SK-N-SH treated with all-trans-retinoic acid at 6 μM for 48 hours (cell line): ENCODE measurements around the gene BEST4.
"Not testable (repeated sequence)": the region's sequence is repeated elsewhere in the genome, so short reads cannot be mapped to it uniquely, and the experiment has no call there.

ENCODE experiments used
- ATAC-seq: fragments of 200-7000 bp; cut with Tn5 transposase; 3 replicates; pipeline ENCODE4 v1.9.1; 2020; ENCODE audit warnings: mild to moderate bottlenecking, moderate library complexity
- BACH2 ChIP-seq: fragments of 250-450 bp; sonication (Bioruptor Pico); IDR thresholded peaks from 2 replicates; pipeline ENCODE4 v1.9.0; 2021; ENCODE audit warnings: mild to moderate bottlenecking, borderline replicate concordance
- CSDC2 ChIP-seq: fragments of 250-450 bp; sonication (Bioruptor Pico); IDR thresholded peaks from 2 replicates; pipeline ENCODE4 v1.5.0; 2020; ENCODE audit warnings: mild to moderate bottlenecking, moderate library complexity
- ESRRG ChIP-seq: fragments of 250-450 bp; sonication (Bioruptor Pico); IDR thresholded peaks from 2 replicates; pipeline ENCODE4 v1.6.1; 2021; ENCODE audit warnings: mild to moderate bottlenecking
- ISL1 ChIP-seq: fragments of 250-450 bp; sonication (Bioruptor Pico); IDR thresholded peaks from 2 replicates; pipeline ENCODE4 v2.1.2; 2022; ENCODE audit warnings: mild to moderate bottlenecking, moderate library complexity
- OSR1 ChIP-seq: fragments of 250-450 bp; sonication (Bioruptor Pico); IDR thresholded peaks from 2 replicates; pipeline ENCODE4 v1.8.0; 2022; ENCODE audit warnings: moderate library complexity, mild to moderate bottlenecking, inconsistent platforms
- PPARA ChIP-seq: fragments of 250-450 bp; sonication (Bioruptor Pico); IDR thresholded peaks from 2 replicates; pipeline ENCODE4 v1.5.0; 2020; ENCODE audit warnings: mild to moderate bottlenecking, borderline replicate concordance
- SNAI2 ChIP-seq: fragments of 250-450 bp; sonication (Bioruptor Pico); IDR thresholded peaks from 2 replicates; pipeline ENCODE4 v1.5.0; 2020; ENCODE audit warnings: mild to moderate bottlenecking, moderate library complexity
- TCF4 ChIP-seq: fragments of 250-450 bp; sonication (Bioruptor Pico); IDR thresholded peaks from 2 replicates; pipeline ENCODE4 v1.8.0; 2021; ENCODE audit warnings: mild to moderate bottlenecking, moderate library complexity, borderline replicate concordance
- TOX ChIP-seq: fragments of 250-450 bp; sonication (Bioruptor Pico); IDR thresholded peaks from 2 replicates; pipeline ENCODE4 v1.8.0; 2021; ENCODE audit warnings: mild to moderate bottlenecking, moderate library complexity, borderline replicate concordance
- ZFP3 ChIP-seq: fragments of 250-450 bp; sonication (Bioruptor Pico); IDR thresholded peaks from 2 replicates; pipeline ENCODE4 v1.5.0; 2020; ENCODE audit warnings: mild to moderate bottlenecking, moderate library complexity
- ZFP30 ChIP-seq: fragments of 450-650 bp; formaldehyde crosslinking; IDR thresholded peaks from 2 replicates; pipeline ENCODE4 v1.5.0; 2022; ENCODE audit warnings: mild to moderate bottlenecking, moderate library complexity
- ZNF70 ChIP-seq: fragments of 450-650 bp; formaldehyde crosslinking; IDR thresholded peaks from 2 replicates; pipeline ENCODE4 v1.5.0; 2020; ENCODE audit warnings: mild to moderate bottlenecking, moderate library complexity
- ZNF8 ChIP-seq: fragments of 450-650 bp; formaldehyde crosslinking; IDR thresholded peaks from 2 replicates; pipeline ENCODE4 v1.5.0; 2020; ENCODE audit warnings: mild to moderate bottlenecking, moderate library complexity
- TF ChIP-seq, protein P1 (sequence below): fragments of 250-450 bp; sonication (Bioruptor Pico); IDR thresholded peaks from 2 replicates; pipeline ENCODE4 v1.8.0; 2021; ENCODE audit warnings: low read depth, mild to moderate bottlenecking, moderate library complexity, borderline replicate concordance
- TF ChIP-seq, protein P2 (sequence below): fragments of 250-450 bp; sonication (Bioruptor Pico); IDR thresholded peaks from 2 replicates; pipeline ENCODE4 v1.5.0; 2020; ENCODE audit warnings: mild to moderate bottlenecking, moderate library complexity
- TF ChIP-seq, protein P3 (sequence below): fragments of 250-450 bp; sonication (Bioruptor Pico); IDR thresholded peaks from 2 replicates; pipeline ENCODE4 v1.5.1; 2020; ENCODE audit warnings: low read depth, mild to moderate bottlenecking, moderate library complexity
- TF ChIP-seq, protein P4 (sequence below): fragments of 250-450 bp; sonication (Bioruptor Pico); IDR thresholded peaks from 2 replicates; pipeline ENCODE4 v1.8.0; 2020; ENCODE audit warnings: mild to moderate bottlenecking, moderate library complexity, borderline replicate concordance

The BEST4 gene

DNA sequence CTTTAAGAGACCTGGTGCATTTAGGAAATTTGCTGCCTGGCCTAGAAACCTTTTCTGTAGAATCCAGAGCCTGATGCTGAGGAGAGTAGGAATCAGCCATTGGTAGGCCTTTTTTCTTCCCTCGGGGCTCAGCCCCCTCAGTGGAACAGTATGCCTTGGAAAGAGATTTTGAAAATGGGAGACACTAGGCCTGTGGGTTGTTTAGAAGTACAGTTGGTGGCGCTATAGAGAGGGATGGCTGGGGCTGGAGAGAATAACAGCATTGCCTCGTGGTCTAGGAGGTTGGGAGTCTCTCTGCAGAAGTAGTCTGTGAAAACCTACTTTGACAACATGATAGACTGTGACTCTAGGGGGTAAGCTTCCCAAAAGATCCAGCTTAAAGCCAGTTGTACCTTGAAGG lies 40.1 kb downstream of the BEST4 start:
- no peak for TF ChIP-seq ZNF70 (CRISPR knock-in tag)
- no peak for TF ChIP-seq CSDC2
- no peak for TF ChIP-seq BACH2 (CRISPR knock-in tag)
- ATAC-seq = peak; percentile 42; the same call in 2 of the 3 replicates

DNA sequence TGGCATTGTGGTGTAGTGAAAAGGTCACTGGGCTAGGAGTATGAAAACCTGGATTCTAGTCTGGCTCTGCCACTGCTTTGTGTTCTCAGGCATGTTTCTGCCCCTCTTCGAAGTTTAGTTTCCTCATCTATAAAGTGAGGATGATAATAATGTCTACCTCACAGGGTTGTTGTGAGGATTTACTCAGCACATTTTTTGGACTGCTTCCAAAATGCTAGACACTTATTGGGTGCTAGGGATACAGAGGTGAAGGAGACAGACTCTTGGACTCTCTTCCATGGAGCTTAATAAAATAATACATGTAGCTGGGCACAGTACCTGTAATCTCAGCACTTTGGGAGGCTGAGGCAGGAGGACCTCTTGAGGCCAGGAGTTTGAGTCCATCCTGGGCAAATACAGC lies 44.8 kb downstream of the BEST4 start:
- no peak for ATAC-seq
- TF ChIP-seq, protein P1, sequence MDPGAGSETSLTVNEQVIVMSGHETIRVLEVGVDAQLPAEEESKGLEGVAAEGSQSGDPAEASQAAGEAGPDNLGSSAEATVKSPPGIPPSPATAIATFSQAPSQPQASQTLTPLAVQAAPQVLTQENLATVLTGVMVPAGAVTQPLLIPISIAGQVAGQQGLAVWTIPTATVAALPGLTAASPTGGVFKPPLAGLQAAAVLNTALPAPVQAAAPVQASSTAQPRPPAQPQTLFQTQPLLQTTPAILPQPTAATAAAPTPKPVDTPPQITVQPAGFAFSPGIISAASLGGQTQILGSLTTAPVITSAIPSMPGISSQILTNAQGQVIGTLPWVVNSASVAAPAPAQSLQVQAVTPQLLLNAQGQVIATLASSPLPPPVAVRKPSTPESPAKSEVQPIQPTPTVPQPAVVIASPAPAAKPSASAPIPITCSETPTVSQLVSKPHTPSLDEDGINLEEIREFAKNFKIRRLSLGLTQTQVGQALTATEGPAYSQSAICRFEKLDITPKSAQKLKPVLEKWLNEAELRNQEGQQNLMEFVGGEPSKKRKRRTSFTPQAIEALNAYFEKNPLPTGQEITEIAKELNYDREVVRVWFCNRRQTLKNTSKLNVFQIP = no peak
- no peak for TF ChIP-seq ZFP30 (CRISPR knock-in tag)
- no peak for TF ChIP-seq ESRRG (CRISPR knock-in tag)
- no peak for TF ChIP-seq ZNF8
- TF ChIP-seq, protein P2, sequence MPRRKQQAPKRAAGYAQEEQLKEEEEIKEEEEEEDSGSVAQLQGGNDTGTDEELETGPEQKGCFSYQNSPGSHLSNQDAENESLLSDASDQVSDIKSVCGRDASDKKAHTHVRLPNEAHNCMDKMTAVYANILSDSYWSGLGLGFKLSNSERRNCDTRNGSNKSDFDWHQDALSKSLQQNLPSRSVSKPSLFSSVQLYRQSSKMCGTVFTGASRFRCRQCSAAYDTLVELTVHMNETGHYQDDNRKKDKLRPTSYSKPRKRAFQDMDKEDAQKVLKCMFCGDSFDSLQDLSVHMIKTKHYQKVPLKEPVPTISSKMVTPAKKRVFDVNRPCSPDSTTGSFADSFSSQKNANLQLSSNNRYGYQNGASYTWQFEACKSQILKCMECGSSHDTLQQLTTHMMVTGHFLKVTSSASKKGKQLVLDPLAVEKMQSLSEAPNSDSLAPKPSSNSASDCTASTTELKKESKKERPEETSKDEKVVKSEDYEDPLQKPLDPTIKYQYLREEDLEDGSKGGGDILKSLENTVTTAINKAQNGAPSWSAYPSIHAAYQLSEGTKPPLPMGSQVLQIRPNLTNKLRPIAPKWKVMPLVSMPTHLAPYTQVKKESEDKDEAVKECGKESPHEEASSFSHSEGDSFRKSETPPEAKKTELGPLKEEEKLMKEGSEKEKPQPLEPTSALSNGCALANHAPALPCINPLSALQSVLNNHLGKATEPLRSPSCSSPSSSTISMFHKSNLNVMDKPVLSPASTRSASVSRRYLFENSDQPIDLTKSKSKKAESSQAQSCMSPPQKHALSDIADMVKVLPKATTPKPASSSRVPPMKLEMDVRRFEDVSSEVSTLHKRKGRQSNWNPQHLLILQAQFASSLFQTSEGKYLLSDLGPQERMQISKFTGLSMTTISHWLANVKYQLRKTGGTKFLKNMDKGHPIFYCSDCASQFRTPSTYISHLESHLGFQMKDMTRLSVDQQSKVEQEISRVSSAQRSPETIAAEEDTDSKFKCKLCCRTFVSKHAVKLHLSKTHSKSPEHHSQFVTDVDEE (CRISPR knock-in tag) = no peak
- no peak for TF ChIP-seq OSR1 (CRISPR knock-in tag)
- no peak for TF ChIP-seq PPARA (CRISPR knock-in tag)
- TF ChIP-seq TCF4 (CRISPR knock-in tag) = no peak
- TF ChIP-seq ZFP3 (CRISPR knock-in tag) = no peak
- TF ChIP-seq, protein P3, sequence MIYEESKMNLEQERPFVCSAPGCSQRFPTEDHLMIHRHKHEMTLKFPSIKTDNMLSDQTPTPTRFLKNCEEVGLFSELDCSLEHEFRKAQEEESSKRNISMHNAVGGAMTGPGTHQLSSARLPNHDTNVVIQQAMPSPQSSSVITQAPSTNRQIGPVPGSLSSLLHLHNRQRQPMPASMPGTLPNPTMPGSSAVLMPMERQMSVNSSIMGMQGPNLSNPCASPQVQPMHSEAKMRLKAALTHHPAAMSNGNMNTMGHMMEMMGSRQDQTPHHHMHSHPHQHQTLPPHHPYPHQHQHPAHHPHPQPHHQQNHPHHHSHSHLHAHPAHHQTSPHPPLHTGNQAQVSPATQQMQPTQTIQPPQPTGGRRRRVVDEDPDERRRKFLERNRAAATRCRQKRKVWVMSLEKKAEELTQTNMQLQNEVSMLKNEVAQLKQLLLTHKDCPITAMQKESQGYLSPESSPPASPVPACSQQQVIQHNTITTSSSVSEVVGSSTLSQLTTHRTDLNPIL (CRISPR knock-in tag) = no peak
- TF ChIP-seq TOX = no peak
- no peak for TF ChIP-seq ISL1 (CRISPR knock-in tag)
- no peak for TF ChIP-seq SNAI2
- no peak for TF ChIP-seq BACH2 (CRISPR knock-in tag)

DNA sequence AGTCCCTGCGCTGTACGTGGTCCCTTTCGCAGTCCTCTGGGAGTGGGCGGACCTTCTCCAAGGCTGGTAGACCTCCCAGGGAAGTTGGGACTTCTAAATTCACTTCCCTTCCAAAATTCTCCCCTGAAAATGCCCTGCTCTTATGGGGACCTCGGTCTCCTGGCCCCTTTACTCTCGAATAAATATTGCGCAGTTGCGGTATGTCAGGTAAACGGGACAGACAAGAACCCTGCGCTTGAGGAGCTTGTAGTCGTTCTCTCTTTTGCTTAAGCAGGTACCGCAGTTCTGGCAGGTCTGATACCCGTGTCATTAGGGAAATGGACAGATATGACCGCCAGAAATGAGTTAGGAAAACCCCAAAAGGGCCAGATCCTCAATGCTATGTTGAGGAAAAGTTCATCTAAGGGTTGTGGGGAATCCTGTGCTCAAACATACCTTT lies 47.8 kb downstream of the BEST4 start:
- ATAC-seq = peak; percentile 61
- TF ChIP-seq, protein P4, sequence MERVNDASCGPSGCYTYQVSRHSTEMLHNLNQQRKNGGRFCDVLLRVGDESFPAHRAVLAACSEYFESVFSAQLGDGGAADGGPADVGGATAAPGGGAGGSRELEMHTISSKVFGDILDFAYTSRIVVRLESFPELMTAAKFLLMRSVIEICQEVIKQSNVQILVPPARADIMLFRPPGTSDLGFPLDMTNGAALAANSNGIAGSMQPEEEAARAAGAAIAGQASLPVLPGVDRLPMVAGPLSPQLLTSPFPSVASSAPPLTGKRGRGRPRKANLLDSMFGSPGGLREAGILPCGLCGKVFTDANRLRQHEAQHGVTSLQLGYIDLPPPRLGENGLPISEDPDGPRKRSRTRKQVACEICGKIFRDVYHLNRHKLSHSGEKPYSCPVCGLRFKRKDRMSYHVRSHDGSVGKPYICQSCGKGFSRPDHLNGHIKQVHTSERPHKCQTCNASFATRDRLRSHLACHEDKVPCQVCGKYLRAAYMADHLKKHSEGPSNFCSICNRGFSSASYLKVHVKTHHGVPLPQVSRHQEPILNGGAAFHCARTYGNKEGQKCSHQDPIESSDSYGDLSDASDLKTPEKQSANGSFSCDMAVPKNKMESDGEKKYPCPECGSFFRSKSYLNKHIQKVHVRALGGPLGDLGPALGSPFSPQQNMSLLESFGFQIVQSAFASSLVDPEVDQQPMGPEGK (CRISPR knock-in tag) = no peak
- TF ChIP-seq, all 23 proteins: peak for 0

DNA sequence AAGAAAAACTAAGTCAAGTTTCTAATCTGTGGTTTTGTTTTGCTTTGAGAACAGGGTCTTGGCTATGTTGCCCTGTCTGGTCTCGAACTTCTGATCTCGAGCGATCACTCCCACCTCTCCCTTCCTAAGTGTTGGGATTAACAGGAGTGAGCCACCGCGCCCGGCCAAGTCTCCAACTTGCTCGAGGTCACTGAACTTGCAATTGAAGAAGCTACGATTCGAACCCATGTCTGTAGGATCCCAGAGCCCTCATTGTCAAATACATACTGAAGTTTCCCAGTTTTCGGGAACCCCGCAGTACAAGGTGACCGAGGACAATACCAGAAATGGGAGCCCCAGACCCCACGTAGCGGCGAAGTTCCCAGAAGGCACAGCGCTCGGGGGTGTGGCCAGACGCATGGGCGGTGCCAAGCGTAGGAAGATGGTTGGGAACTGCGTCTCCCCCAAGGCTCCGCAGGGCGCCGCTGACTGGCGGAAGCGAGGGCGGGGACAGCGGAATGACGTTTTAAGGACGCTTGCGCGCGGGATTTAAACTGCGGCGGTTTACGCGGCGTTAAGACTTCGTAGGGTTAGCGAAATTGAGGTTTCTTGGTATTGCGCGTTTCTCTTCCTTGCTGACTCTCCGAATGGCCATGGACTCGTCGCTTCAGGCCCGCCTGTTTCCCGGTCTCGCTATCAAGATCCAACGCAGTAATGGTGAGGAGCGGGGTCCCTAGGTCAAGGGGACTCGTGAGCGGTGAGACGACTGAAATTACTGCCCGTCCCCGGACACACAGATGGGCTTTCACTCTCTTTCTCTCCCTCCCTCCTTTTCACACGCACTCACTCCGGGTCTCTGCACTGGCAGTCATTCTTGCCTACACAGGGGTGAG lies 48.4 kb downstream of the BEST4 start, which contains the start of gene KIF2C:
Gene KIF2C, plus strand, starts transcription at position 531 of the 872 bp plus-strand sequence. Its CDS starts 96 bp downstream, at position 627.
- peak; percentile 99 for ATAC-seq
- TF ChIP-seq TCF4 (CRISPR knock-in tag) (no peak), SNAI2 (peak; percentile 41; the same call in 1 of the 2 replicates)
- TF ChIP-seq, protein P2 (CRISPR knock-in tag) = no peak
- TF ChIP-seq, all 23 proteins: peak for 1

DNA sequence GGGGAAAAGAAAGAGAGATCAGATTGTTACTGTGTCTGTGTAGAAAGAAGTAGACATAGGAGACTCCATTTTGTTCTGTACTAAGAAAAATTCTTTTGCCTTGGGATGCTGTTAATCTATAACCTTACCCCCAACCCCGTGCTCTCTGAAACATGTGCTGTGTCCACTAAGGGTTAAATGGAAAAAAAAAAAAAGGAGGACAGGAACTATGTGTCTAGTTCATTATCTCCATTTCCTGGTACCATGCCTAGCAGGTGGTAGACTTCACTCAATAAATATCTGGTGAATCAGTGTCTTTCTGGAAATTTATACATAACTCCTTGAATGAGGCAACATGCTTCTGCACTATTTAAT lies 49.0 kb downstream of the BEST4 start:
- ATAC-seq = not testable (repeated sequence)
